ENCODE measurements around the gene TMEM212.
"Not testable (repeated sequence)": the region's sequence is repeated elsewhere in the genome, so short reads cannot be mapped to it uniquely, and the experiment has no call there.

Gene TMEM212

DNA sequence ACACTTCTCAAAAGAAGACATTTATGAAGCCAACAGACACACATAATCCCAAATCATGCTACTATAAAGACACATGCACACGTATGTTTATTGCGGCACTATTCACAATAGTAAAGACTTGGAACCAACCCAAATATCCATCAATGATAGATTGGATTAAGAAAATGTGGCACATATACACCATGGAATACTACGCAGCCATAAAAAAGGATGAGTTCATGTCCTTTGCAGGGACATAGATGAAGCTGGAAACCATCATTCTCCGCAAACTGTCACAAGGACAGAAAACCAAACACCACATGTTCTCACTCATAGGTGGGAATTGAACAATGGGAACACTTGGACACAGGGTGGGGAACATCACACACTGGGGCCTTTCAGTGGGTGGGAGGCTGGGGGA lies 15.6 kb downstream of the TMEM212 start:
- not testable (repeated sequence) for DNase-seq (ENCODE audit: low read depth in 2 of 2)

GRCh38 chr3:171860830-171861535 lies 17.8 kb downstream of the TMEM212 start:
- DNase-seq (ENCODE audit: low read depth in 2 of 2): no peak

DNA sequence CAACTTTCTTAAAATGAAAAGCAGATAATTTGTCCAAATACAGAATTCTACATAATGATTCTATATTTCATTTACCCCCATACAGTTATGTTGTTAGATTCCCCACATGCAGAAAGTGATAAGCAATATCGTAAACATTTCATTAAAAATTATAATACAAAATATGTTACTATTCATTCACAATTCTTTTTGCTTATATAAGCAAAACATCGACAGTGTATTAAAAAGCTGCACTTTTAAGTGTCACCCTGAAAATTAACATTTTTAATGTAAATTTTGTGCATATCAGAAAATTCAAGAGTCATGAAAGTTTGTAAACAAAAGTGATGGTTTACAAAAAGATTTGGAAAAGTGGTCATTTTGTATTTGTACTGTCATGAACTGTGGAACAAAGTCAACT lies 19.2 kb downstream of the TMEM212 start:
- no peak for DNase-seq (ENCODE audit: low read depth in 2 of 2)

GRCh38 chr3:171862993-171863521 lies 19.9 kb downstream of the TMEM212 start:
- no peak for DNase-seq (ENCODE audit: low read depth in 2 of 2)

DNA sequence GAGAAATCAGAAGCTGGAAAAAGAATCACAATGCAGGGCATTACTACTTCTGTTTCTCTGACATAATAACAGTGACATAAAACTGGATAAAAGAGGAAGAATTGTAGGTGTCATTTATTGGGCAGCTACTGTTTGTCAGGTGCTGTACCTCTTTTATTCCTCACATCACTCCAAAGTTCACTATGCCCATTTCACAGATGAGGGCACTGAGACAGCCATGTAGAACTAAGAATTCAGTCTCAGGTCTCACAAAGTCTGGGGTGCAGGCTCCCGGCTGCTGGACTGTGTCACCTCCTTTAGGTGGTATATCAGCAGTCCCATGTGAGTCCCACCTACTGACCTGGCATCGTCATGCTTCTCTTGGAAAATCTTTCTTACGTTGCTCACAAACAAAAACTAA lies 20.8 kb downstream of the TMEM212 start:
- no peak for DNase-seq (ENCODE audit: low read depth in 2 of 2)

GRCh38 chr3:171865191-171865865 lies 22.2 kb downstream of the TMEM212 start:
- DNase-seq (ENCODE audit: low read depth in 2 of 2): no peak

GRCh38 chr3:171867981-171868380 lies 24.8 kb downstream of the TMEM212 start:
- no peak for DNase-seq (ENCODE audit: low read depth in 2 of 2)

DNA sequence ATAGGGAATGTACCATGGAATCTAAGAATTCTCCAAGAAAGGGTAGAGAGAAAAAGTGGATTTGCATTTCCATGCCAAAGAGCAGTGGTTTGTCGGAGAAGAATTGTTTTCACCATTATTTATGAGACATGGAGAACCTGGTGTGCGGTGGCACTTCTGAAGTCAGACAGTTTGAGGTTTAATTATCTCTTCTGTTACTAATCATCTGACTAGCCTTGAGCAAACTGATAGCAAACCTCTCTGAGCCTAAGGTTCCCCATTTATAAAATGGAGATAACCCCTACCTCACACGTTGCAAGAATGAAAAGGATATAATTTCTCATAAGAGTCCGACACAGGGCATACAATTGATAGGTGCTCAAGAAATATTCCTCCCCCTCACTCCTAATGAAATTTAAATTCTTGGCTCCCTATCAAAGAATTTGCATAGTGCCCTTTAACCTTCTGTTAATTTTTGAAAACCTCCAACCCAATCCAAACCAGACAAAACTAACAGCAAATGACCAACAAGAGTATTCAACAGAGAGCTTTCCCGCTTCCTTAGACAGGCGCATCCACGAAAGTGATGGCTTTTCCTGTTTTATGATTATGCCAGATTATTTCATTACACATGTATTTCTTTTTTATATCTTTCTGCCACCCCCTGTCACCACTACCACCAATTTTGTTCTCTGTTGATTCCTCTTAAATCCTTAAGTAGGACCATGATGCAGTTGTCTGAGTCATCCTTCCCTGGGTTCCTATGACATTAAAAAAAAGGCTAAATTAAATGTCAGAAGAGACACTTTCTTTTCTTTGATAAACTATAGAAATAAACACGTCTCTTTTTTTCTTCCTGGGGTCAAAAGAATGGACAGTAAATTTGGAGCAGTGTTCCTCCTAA lies 28.5 kb downstream of the TMEM212 start:
- DNase-seq (ENCODE audit: low read depth in 2 of 2): no peak

GRCh38 chr3:171873580-171873979 lies 30.4 kb downstream of the TMEM212 start:
- no peak for DNase-seq (ENCODE audit: low read depth in 2 of 2)

DNA sequence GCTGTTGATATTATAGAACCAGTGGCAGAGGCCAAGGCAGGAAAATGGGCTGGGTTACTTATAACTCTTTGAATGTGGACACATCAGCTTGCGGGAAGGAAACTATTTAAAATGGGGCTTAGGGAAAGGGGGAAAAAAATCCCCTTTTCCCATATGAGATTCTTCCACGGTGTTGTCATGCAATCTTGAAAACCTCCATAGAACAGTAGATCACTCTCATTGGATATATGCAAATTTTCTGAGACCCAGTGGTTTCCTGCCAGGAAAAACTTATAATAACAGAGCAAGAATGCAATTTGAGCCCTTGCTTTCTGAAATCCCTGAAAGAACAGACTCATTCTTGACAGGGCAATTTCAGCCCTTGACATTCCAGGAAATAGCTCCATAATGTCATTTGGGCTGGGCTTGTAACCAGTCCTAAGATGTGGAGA lies 31.1 kb downstream of the TMEM212 start:
- no peak for DNase-seq (ENCODE audit: low read depth in 2 of 2)

GRCh38 chr3:171874879-171875278 lies 31.7 kb downstream of the TMEM212 start:
- no peak for DNase-seq (ENCODE audit: low read depth in 2 of 2)

DNA sequence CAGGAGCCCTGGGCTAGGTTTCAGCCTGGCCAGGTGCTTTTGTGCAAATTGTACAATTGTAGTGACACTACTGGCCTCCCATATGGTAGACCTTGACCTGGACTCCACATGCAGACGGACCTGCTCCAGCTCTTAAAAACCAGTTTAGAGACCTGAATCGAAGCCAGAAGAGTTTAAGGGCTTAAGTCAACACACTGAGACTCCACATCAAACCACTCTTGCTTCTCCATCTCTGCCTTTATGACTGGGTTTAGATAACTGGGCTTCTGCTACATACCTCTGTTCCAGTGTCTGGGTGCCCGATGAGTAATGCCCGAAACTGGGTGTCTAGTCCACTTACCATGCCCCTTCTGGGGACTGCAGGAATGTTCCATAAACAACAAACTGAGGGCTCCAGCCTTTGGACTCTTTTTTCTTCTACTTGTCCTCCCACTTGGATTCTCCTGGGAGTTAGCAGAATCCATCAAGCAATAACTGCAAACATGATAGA lies 32.8 kb downstream of the TMEM212 start:
- no peak for DNase-seq (ENCODE audit: low read depth in 2 of 2)

DNA sequence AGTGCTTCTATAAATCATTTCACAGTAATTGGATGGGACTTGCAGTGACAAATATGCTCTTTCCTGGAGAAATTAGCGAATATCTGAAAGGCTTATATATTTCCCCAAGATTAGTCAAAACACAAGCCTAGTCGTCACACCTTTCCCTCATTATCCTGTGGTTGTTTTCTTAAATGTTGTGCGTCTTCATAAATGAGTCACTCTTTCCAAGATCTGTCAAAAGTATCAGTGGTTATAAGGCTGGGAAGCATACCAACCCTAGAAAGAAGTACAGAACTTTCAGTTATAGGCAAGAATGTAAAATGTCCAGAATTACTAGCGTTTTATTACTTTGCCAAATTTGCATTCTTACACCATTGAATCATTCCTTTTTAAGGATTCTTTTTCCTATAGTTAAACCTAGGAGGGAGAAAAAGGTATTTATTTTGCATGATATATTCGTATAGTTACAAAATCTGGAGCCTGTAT lies 33.6 kb downstream of the TMEM212 start:
- DNase-seq (ENCODE audit: low read depth in 2 of 2): no peak

DNA sequence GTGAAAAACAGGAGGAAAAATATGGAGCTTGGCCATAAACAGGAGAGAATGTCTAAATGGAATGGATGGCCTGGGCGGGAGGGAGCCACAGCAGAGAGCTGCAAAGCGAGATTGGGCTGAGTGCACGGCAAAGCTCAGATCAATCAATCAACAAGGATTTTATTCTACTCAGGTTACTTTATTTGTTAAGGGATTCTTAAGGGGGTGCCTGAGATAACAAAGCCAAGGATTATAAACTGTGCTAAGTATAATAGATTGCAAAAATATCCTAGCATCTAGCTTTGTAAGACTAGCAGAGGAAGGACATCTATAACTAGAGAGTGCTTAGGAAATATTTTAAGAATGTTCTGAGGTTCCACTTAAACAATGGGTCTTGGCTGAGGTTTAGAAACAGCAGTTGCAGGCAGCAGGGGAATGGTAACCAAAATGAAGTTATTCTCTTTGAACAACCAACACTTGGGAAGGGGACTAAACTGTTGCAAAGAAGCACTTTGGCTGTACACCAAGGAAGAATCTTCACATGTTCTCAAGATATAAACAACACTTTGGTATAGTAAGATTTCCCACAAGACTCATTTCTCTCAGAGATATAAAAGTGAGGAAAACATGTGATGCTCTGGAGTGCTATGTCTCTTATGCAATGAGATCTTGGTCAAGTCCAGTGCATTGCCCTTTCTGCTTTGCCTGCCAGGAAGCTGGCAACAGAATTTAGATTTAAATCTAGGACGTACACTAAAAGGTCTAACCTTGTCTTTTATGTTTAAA lies 35.5 kb downstream of the TMEM212 start:
- DNase-seq (ENCODE audit: low read depth in 2 of 2): no peak

DNA sequence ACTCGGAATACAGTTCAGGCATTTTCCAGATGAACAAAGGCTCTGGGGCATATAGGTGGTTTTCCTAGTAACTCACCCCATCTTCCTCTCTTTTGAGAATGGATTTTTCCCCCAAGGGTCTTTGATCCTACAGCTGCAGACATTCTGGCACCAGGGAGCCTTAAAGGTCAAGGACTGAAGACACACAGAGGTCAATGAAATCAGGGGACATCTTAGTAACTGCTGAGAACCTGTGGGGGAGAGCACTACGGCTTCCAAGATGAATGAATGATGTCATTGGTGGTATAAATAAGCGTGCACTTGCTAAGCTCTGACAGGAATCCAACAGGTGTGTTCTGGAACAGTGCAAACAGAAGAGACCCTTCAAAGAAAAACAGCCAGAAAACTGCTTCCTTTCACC lies 36.3 kb downstream of the TMEM212 start:
- no peak for DNase-seq (ENCODE audit: low read depth in 2 of 2)

GRCh38 chr3:171880101-171880870 lies 37.1 kb downstream of the TMEM212 start:
- no peak for DNase-seq (ENCODE audit: low read depth in 2 of 2)

DNA sequence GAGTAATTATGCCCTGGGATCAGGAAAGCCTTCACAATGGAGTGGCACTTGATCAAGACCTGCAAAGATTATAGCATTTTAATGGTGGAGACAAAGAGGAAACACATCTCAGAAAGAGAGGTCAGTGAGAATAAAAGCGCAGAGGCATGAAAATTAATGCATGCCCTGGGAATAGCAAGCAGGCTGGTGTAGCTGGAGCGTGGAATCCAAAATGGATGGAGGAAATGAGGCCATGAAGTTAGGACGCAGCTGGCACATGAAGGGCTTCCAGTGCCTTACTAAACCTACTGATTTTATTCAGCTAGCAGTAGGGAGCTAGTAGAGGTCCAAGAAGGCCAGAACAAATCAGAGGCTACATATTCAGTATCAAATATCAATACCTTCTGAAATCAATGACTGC lies 38.1 kb downstream of the TMEM212 start:
- DNase-seq (ENCODE audit: low read depth in 2 of 2): no peak

DNA sequence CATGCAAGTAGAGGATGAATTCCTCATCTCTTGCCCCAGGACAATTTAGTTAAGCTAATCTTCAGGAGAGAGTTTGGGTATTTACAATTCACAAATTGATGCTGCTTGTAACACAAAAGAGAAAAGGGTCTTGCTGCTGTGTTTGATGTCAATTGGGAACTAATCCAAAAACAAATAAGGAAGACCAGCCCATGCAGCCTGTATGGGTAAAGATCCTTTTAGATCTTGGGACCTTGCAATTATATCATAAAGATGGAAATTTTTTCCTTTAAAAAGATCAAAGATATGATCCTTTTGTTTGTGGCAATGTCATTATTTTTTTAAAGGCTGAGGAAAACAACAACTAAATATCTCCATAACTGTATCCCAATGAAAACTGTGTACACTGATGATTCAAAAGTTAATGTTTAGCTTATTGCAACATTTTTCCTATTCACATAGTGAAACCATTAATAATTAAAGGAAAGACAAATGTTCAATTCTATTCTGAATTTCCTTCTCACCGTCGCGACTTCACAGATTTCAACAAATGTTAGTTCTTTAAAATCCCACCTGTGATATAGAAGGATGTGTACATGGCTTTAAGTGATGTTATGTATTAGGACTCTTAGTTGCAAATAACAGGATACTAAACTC lies 40.2 kb downstream of the TMEM212 start:
- DNase-seq (ENCODE audit: low read depth in 2 of 2): no peak

DNA sequence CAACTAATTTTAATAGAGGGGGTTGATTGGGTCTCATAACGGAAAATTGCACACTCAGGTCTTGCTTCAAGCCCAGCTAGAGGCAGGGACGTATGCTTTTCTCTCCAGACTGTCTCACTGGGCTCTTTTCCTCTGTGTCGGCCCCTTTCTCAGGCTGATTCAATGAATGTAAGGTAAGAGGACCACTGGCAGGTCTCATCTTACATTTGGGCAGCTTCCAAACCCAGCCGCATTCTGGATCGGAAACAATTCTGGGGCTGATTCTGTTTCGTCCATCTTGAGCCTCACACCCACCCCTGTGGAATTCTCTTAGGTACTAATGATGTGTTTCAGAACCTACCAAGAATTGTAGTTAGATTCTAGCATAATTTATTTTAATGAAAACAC lies 40.7 kb downstream of the TMEM212 start:
- no peak for DNase-seq (ENCODE audit: low read depth in 2 of 2)

- no peak for DNase-seq (ENCODE audit: low read depth in 2 of 2)
These were observed 45.3 kb downstream of the TMEM212 start for GRCh38 chr3:171888466-171888865.

Measured in stimulated activated CD8-positive, alpha-beta memory T cell treated with anti-CD3 and anti-CD28 coated beads, Interleukin-2, amount 100 ng/mL, for 48 hours (primary cell).